Loucy (cell line): ENCODE results near the gene PXT1.

Experiments used
- H2AFZ ChIP-seq: fragments of 200-600 bp; sonication (generic); 2 replicates; pipeline ENCODE4 v1.6.0; 2016; ENCODE audit warnings: antibody characterized with exemption, mild to moderate bottlenecking, low read length, moderate library complexity
- H3F3A ChIP-seq: fragments of 200-600 bp; 2 replicates; pipeline ENCODE4 v1.6.0; 2016; ENCODE audit warnings: antibody characterized with exemption, low read depth, mild to moderate bottlenecking
- H3K27me3 ChIP-seq: fragments of 200-600 bp; sonication (generic); 2 replicates; pipeline ENCODE4 v1.6.1; 2014; ENCODE audit warnings: low read length, mild to moderate bottlenecking; ENCODE audit not compliant: insufficient read depth, poor library complexity, severe bottlenecking
- H3K36me3 ChIP-seq: fragments of 200-600 bp; sonication (generic); 2 replicates; pipeline ENCODE4 v1.6.1; 2016; ENCODE audit warnings: low read length; ENCODE audit not compliant: insufficient read depth
- H3K4me1 ChIP-seq: fragments of 200-600 bp; sonication (generic); 2 replicates; pipeline ENCODE4 v1.5.1; 2014; ENCODE audit warnings: low read length, mild to moderate bottlenecking; ENCODE audit not compliant: insufficient read depth, poor library complexity, severe bottlenecking
- H3K4me2 ChIP-seq: fragments of 200-600 bp; sonication (generic); 2 replicates; pipeline ENCODE4 v1.6.0; 2014; ENCODE audit warnings: antibody characterized with exemption, low read length, low read depth, mild to moderate bottlenecking; ENCODE audit not compliant: poor library complexity, severe bottlenecking
- H3K4me3 ChIP-seq: fragments of 200-600 bp; sonication (generic); 2 replicates; pipeline ENCODE4 v1.5.1; 2014; ENCODE audit warnings: low read length, mild to moderate bottlenecking, mixed read lengths; ENCODE audit not compliant: poor library complexity, severe bottlenecking
- H3K79me2 ChIP-seq: fragments of 200-600 bp; sonication (generic); 2 replicates; pipeline ENCODE4 v1.6.1; 2014; ENCODE audit warnings: low read length; ENCODE audit not compliant: insufficient read depth
- H3K9ac ChIP-seq: fragments of 200-600 bp; sonication (generic); 2 replicates; pipeline ENCODE4 v1.6.0; 2014; ENCODE audit warnings: mild to moderate bottlenecking, low read depth, low read length, moderate library complexity; ENCODE audit not compliant: poor library complexity, severe bottlenecking
- H3K9me2 ChIP-seq: fragments of 200-600 bp; sonication (generic); replicated peaks from 2 replicates; pipeline ENCODE4 v1.6.1; 2016; ENCODE audit warnings: low read depth, low read length, mixed read lengths
- H3K9me3 ChIP-seq: fragments of 200-600 bp; sonication (generic); 2 replicates; pipeline ENCODE4 v1.6.1; 2014; ENCODE audit warnings: mild to moderate bottlenecking, antibody characterized with exemption, low read length, low read depth; ENCODE audit not compliant: insufficient read depth
- H4K20me1 ChIP-seq: fragments of 200-600 bp; sonication (generic); 2 replicates; pipeline ENCODE4 v1.6.0; 2014; ENCODE audit warnings: antibody characterized with exemption, low read length, mild to moderate bottlenecking; ENCODE audit not compliant: insufficient read depth, poor library complexity, severe bottlenecking
- CTCF ChIP-seq: fragments of 200-600 bp; sonication (generic); conservative IDR thresholded peaks from 2 replicates; pipeline ENCODE4 v1.5.1; 2014; ENCODE audit warnings: mild to moderate bottlenecking, antibody characterized with exemption, low read length
- EZH2phosphoT487 ChIP-seq: fragments of 200-600 bp; IDR thresholded peaks from 2 replicates; pipeline ENCODE4 v1.6.1; 2018; ENCODE audit warnings: antibody characterized with exemption, mild to moderate bottlenecking, moderate library complexity, borderline replicate concordance

The PXT1 gene

GRCh38 chr6:36358226-36358915, 84.3 kb downstream of the PXT1 start:
- Histone ChIP-seq H3K9me2 (no peaks in the 10 kb centered on the region), H3K27me3 (no peaks in the 10 kb centered on the region), H3F3A (no peaks in the 10 kb centered on the region), H3K79me2 (no peaks in the 10 kb centered on the region), H3K4me3 (no peak overlapping the region), H3K4me2 (no peak overlapping the region), H3K9ac (no peak overlapping the region), H4K20me1 (no peaks in the 10 kb centered on the region), H3K4me1 (peaks cover 9% of the 10 kb centered on the region), H3K9me3 (no peaks in the 10 kb centered on the region), H2AFZ (peak overlapping the region; percentile 73), H3K36me3 (no peaks in the 10 kb centered on the region)
- TF ChIP-seq CTCF (no peak), EZH2phosphoT487 (no peak)

- H3K27me3 ChIP-seq = no peaks in the 10 kb centered on the region
- peaks cover 9% of the 10 kb centered on the region for H3K4me1 ChIP-seq
- no peak overlapping the region for H3K4me2 ChIP-seq
- TF ChIP-seq CTCF (no peak), EZH2phosphoT487 (no peak)
- no peaks in the 10 kb centered on the region for H4K20me1 ChIP-seq
- H3K9ac ChIP-seq = no peak overlapping the region
- H3K9me3 ChIP-seq = no peaks in the 10 kb centered on the region
- no peak overlapping the region for H2AFZ ChIP-seq
- H3K79me2 ChIP-seq = no peaks in the 10 kb centered on the region
- no peak overlapping the region for H3K4me3 ChIP-seq
- no peaks in the 10 kb centered on the region for H3K36me3 ChIP-seq
- H3F3A ChIP-seq = no peaks in the 10 kb centered on the region
- H3K9me2 ChIP-seq = no peaks in the 10 kb centered on the region
Observed at GRCh38 chr6:36357872-36358225, 84.8 kb downstream of the PXT1 start.

DNA sequence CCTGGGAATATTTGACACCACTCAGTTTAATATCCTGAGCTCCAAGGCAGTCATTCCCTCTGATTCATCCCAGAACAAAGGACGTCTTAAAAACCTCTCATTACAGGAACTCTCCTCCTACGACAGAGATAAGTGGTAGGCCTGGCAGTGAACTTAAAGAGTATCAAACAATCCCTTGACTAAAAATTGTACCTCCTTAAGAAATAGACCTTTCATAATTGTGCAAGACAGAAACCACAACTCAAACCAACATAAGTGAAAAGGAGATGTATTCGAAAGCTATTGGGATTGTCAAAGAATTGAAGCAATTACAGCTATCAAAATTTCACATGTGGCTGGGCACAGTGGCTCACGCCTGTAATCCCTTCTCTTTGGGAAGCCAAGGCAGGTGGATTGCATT, 86.8 kb downstream of the PXT1 start:
- H3K4me2 ChIP-seq = no peak overlapping the region
- no peak overlapping the region for H3K9ac ChIP-seq
- no peak overlapping the region for H3K4me3 ChIP-seq
- no peak overlapping the region for H2AFZ ChIP-seq
- H3K79me2 ChIP-seq = no peaks in the 10 kb centered on the region
- no peaks in the 10 kb centered on the region for H3K9me2 ChIP-seq
- no peaks in the 10 kb centered on the region for H3F3A ChIP-seq
- no peaks in the 10 kb centered on the region for H3K27me3 ChIP-seq
- peaks cover 13% of the 10 kb centered on the region for H3K4me1 ChIP-seq
- no peaks in the 10 kb centered on the region for H3K36me3 ChIP-seq
- TF ChIP-seq EZH2phosphoT487 (no peak), CTCF (no peak)
- H4K20me1 ChIP-seq = no peaks in the 10 kb centered on the region
- no peaks in the 10 kb centered on the region for H3K9me3 ChIP-seq
